VCaP (cell line): ENCODE measurements around the gene ZNF597.
A peak's percentile ranks its signal among the peaks of the same experiment; 100 is the strongest.

ENCODE experiments used
- H3K27ac ChIP-seq: fragments of 450-650 bp; 2 replicates; pipeline ENCODE4 v1.5.1; 2017
- CTCF ChIP-seq: fragments of 450-650 bp; conservative IDR thresholded peaks from 2 replicates; pipeline ENCODE4 v1.5.1; 2017; ENCODE audit warnings: mild to moderate bottlenecking, moderate library complexity

Gene ZNF597

GRCh38 chr16:3465301-3465700 lies 22.0 kb upstream of the ZNF597 start:
- no peak overlapping the region for H3K27ac ChIP-seq
- no peak for TF ChIP-seq CTCF

- no peak for TF ChIP-seq CTCF
- peak overlapping the region; percentile 98 for H3K27ac ChIP-seq
Measured at GRCh38 chr16:3461151-3461550, 17.8 kb upstream of the ZNF597 start.

GRCh38 chr16:3460585-3460984 lies 17.3 kb upstream of the ZNF597 start:
- peak overlapping the region; percentile 98 for H3K27ac ChIP-seq
- TF ChIP-seq CTCF: no peak

GRCh38 chr16:3460121-3460520 lies 16.8 kb upstream of the ZNF597 start:
- TF ChIP-seq CTCF: no peak
- H3K27ac ChIP-seq: peak overlapping the region; percentile 98

- peak overlapping the region; percentile 98 for H3K27ac ChIP-seq
- no peak for TF ChIP-seq CTCF
Measured at GRCh38 chr16:3459401-3460090, 16.2 kb upstream of the ZNF597 start.

- no peak for TF ChIP-seq CTCF
- H3K27ac ChIP-seq: peak overlapping the region; percentile 98
Measured at GRCh38 chr16:3458852-3459361, 15.6 kb upstream of the ZNF597 start.

GRCh38 chr16:3458278-3458851 lies 15.1 kb upstream of the ZNF597 start:
- peak overlapping the region; percentile 98 for H3K27ac ChIP-seq
- no peak for TF ChIP-seq CTCF
